ENCODE results near the gene TFEB.

The TFEB gene

GRCh38 chr6:41648070-41648585 is 87.3 kb downstream of the TFEB start:
- Histone ChIP-seq H3K9me3 (ENCODE audit: low read length) (no peaks in the 10 kb centered on the region), H3K9ac (ENCODE audit: low read length) (no peak overlapping the region)

DNA sequence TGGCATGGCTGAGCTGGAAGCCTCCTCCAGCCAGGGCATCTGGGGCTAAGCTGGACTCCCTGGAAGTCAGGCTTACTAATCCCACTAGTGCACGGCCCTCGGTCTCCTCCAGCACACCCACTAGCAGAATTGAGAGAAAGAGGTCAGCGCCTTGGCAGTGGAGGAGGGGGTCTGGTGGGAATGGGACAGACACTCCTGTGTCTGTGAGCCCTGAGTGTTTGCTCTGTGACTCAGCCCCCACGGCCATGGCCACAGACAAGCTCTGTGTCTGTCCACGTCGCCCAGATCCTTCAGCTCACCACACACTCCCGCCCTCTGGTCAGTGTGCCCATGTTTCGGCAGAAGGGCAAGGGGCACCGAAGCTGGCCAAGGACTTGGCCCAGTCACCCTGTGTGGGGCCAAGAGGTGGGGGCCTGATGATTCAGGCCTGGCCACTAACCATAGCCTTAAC is 88.3 kb downstream of the TFEB start:
- Histone ChIP-seq H3K9ac (ENCODE audit: low read length) (no peak overlapping the region), H3K4me3 (ENCODE audit: low read depth in 1 of 2, low read length in 2 of 2) (no peak overlapping the region), H3K4me1 (ENCODE audit: insufficient read depth, low read length) (no peaks in the 10 kb centered on the region), H3K27me3 (ENCODE audit: control insufficient read depth in 1 of 2, insufficient read depth in 2 of 2, low read length in 2 of 2) (no peaks in the 10 kb centered on the region), H3K9me3 (ENCODE audit: low read length) (no peaks in the 10 kb centered on the region), H3K36me3 (ENCODE audit: insufficient read depth, low read length) (no peaks in the 10 kb centered on the region), H3K27ac (ENCODE audit: low read depth, low read length) (no peak overlapping the region)

More at GRCh38 chr6:41648070-41648585, 87.3 kb downstream of the TFEB start:
- H3K4me3 ChIP-seq (ENCODE audit: low read depth in 1 of 2, low read length in 2 of 2): no peak overlapping the region
- H3K36me3 ChIP-seq (ENCODE audit: insufficient read depth, low read length): no peaks in the 10 kb centered on the region
- H3K4me1 ChIP-seq (ENCODE audit: insufficient read depth, low read length): no peaks in the 10 kb centered on the region
- no peak overlapping the region for H3K27ac ChIP-seq (ENCODE audit: low read depth, low read length)
- no peaks in the 10 kb centered on the region for H3K27me3 ChIP-seq (ENCODE audit: control insufficient read depth in 1 of 2, insufficient read depth in 2 of 2, low read length in 2 of 2)

DNA sequence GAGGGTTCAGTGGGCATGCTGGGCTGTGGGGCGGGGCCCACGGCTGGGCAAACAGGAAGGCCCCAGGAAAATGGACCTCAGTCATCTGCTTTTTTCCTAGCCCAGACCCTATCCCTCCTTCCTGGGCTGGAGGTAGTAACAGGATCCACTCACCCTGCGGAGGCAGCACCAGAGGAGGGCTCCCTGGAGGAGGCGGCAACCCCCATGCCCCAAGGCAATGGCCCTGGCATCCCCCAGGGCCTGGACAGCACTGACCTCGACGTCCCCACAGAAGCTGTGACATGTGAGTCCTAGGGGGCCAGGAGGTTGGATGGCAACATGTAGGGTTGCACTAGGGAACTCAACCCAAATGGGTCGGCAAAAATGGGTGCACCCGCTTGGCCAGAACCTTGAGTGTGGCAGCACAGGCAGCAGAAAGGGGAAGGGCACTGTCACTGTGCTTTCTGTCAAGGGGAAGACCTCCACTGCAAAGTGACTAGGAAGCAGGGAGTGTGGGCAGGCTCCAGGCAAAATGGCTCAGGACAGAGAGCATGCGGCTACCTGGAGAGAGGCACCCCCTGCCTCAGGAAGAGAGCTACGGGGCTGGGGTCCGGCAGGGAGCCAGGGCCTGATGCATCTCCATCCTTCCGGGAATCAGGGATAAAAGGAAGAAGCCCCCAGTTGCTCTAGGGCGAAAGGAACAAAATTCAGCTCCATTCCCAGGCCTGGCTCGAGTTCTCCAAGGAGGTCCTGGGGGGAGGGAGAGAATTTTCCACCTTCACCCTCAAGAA is 89.2 kb downstream of the TFEB start:
- no peaks in the 10 kb centered on the region for H3K27me3 ChIP-seq (ENCODE audit: control insufficient read depth in 1 of 2, insufficient read depth in 2 of 2, low read length in 2 of 2)
- H3K4me3 ChIP-seq (ENCODE audit: low read depth in 1 of 2, low read length in 2 of 2): no peak overlapping the region
- no peaks in the 10 kb centered on the region for H3K36me3 ChIP-seq (ENCODE audit: insufficient read depth, low read length)
- no peak overlapping the region for H3K27ac ChIP-seq (ENCODE audit: low read depth, low read length)
- H3K9ac ChIP-seq (ENCODE audit: low read length): no peak overlapping the region
- no peaks in the 10 kb centered on the region for H3K9me3 ChIP-seq (ENCODE audit: low read length)
- H3K4me1 ChIP-seq (ENCODE audit: insufficient read depth, low read length): no peaks in the 10 kb centered on the region

DNA sequence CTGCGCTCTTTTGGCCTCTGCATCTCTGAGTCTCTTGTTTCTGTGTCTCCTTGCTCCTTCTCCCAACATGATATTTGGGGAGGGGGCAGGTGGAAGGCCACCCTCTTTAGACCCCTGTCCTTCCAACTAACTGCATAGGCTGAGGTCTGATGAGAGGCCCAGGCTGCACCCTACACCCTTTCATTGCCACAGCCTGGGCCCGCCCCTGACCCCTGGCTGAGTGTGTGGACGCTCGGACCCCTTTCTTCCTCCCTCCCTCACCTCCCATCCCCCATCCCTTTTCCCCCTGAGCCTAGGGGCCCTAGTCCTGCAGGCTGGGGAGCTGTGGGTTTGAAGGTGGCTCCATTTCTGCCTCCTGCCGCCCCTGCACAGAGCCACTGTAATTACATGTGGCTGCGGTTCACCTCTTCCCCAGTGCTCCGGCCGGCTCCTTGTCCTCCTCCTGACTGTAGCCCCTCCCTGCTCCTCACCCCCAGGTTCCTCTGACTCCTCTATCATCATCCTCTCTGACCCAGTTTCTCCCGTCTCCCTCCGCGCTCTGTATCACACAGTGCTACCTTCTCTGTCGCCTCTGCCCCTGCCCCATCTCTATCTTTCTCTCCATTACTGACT is 90.3 kb downstream of the TFEB start:
- H3K9me3 ChIP-seq (ENCODE audit: low read length): no peaks in the 10 kb centered on the region
- no peaks in the 10 kb centered on the region for H3K36me3 ChIP-seq (ENCODE audit: insufficient read depth, low read length)
- H3K4me1 ChIP-seq (ENCODE audit: insufficient read depth, low read length): no peaks in the 10 kb centered on the region
- H3K27me3 ChIP-seq (ENCODE audit: control insufficient read depth in 1 of 2, insufficient read depth in 2 of 2, low read length in 2 of 2): peaks cover 0 to 7% of the 10 kb centered on the region in 2 donors
- H3K27ac ChIP-seq (ENCODE audit: low read depth, low read length): no peak overlapping the region
- H3K4me3 ChIP-seq (ENCODE audit: low read depth in 1 of 2, low read length in 2 of 2): no peak overlapping the region
- no peak overlapping the region for H3K9ac ChIP-seq (ENCODE audit: low read length)

GRCh38 chr6:41644297-41644879 is 91.0 kb downstream of the TFEB start:
- Histone ChIP-seq H3K9ac (ENCODE audit: low read length) (no peak overlapping the region), H3K36me3 (ENCODE audit: insufficient read depth, low read length) (no peaks in the 10 kb centered on the region), H3K27me3 (ENCODE audit: control insufficient read depth in 1 of 2, insufficient read depth in 2 of 2, low read length in 2 of 2) (peaks cover 0 to 10% of the 10 kb centered on the region in 2 donors), H3K4me3 (ENCODE audit: low read depth in 1 of 2, low read length in 2 of 2) (no peak overlapping the region), H3K9me3 (ENCODE audit: low read length) (no peaks in the 10 kb centered on the region), H3K27ac (ENCODE audit: low read depth, low read length) (no peak overlapping the region), H3K4me1 (ENCODE audit: insufficient read depth, low read length) (no peaks in the 10 kb centered on the region)

GRCh38 chr6:41643899-41644269 is 91.5 kb downstream of the TFEB start:
- no peak overlapping the region for H3K9ac ChIP-seq (ENCODE audit: low read length)
- no peak overlapping the region for H3K27ac ChIP-seq (ENCODE audit: low read depth, low read length)
- no peaks in the 10 kb centered on the region for H3K9me3 ChIP-seq (ENCODE audit: low read length)
- H3K4me1 ChIP-seq (ENCODE audit: insufficient read depth, low read length): no peaks in the 10 kb centered on the region
- no peaks in the 10 kb centered on the region for H3K36me3 ChIP-seq (ENCODE audit: insufficient read depth, low read length)
- H3K27me3 ChIP-seq (ENCODE audit: control insufficient read depth in 1 of 2, insufficient read depth in 2 of 2, low read length in 2 of 2): peaks cover 0 to 15% of the 10 kb centered on the region in 2 donors
- no peak overlapping the region for H3K4me3 ChIP-seq (ENCODE audit: low read depth in 1 of 2, low read length in 2 of 2)

DNA sequence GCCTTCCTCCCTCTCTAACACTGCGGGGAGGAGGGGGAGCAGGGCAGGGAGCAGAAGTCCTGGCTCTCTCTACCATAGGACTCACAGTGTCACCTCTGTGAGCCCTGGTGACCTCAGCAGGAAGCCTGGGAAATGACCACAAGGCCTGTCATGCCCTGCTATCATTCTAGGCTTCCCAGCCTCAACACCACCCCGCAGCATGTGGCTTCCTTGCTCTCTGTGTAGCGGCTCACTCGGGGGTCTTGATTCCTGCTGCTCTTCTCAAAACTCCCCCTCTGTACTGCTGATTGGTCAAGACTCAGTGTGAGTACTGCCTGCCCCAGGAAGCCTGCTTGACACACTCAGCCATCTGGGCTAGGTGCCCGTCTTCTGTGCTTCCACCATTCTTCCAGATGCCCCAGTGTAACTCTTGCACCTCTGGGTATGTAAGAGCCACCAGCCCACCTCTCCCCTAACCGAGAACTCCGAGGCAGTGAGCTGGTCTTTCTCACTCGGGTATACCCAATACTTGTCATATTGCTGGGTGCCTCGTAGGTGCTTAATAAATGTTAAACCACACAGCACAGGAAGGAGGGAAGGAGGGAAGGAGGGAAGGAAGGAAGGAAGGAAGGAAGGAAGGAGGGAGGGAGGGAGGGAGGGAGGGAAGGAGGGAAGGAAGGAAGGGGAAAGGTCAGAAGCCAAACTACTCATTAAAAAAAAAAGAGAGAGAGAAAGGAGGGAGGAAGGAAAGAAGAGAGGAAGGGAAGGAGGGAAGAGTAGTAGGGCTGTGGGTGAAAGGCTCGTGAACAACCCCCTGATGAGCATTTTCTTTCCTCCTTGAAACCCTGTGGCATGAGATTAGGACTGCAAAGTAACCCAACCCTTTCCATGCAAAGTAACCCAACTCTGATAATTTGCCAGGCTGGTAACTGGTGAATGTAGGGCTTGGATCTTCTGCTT is 92.2 kb downstream of the TFEB start:
- Histone ChIP-seq H3K4me3 (ENCODE audit: low read depth in 1 of 2, low read length in 2 of 2) (no peak overlapping the region), H3K4me1 (ENCODE audit: insufficient read depth, low read length) (no peaks in the 10 kb centered on the region), H3K27ac (ENCODE audit: low read depth, low read length) (no peak overlapping the region), H3K27me3 (ENCODE audit: control insufficient read depth in 1 of 2, insufficient read depth in 2 of 2, low read length in 2 of 2) (peaks cover 0 to 22% of the 10 kb centered on the region in 2 donors), H3K36me3 (ENCODE audit: insufficient read depth, low read length) (no peaks in the 10 kb centered on the region), H3K9me3 (ENCODE audit: low read length) (no peaks in the 10 kb centered on the region), H3K9ac (ENCODE audit: low read length) (no peak overlapping the region)

GRCh38 chr6:41642090-41642959 is 93.1 kb downstream of the TFEB start:
- H3K4me3 ChIP-seq (ENCODE audit: low read depth in 1 of 2, low read length in 2 of 2): no peak overlapping the region
- H3K36me3 ChIP-seq (ENCODE audit: insufficient read depth, low read length): no peaks in the 10 kb centered on the region
- H3K27me3 ChIP-seq (ENCODE audit: control insufficient read depth in 1 of 2, insufficient read depth in 2 of 2, low read length in 2 of 2): peaks cover 9 to 31% of the 10 kb centered on the region in 2 donors
- peaks cover 6% of the 10 kb centered on the region for H3K4me1 ChIP-seq (ENCODE audit: insufficient read depth, low read length)
- H3K9ac ChIP-seq (ENCODE audit: low read length): no peak overlapping the region
- no peaks in the 10 kb centered on the region for H3K9me3 ChIP-seq (ENCODE audit: low read length)
- no peak overlapping the region for H3K27ac ChIP-seq (ENCODE audit: low read depth, low read length)

DNA sequence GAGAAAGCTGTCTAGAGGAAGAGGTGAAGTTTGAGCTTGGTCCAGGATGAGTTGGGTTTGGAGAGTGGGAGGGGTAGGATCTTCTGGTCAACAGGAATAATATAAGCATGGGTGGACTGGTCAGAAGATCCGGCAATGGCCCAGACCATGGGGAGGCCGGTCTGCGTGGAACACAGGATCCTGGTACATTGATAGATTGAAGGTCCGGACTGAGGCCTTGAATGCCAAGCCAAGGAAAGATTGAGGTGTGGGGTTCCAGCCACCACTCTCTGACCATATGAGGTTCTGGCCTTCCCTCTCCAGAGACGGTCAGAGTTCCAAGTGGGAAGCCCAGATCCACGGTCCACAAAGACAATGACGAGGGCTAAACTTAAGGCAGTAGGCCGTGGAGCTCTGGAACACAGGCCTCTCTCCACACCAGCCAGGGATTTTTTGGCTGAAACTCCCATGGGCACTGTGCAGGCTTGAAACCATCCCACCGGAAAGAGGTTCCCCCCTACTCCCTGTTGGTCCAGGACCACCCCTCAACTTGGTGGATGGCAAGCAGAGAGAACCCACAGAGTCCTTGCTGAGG is 94.0 kb downstream of the TFEB start:
- no peak overlapping the region for H3K9ac ChIP-seq (ENCODE audit: low read length)
- H3K36me3 ChIP-seq (ENCODE audit: insufficient read depth, low read length): no peaks in the 10 kb centered on the region
- H3K27me3 ChIP-seq (ENCODE audit: control insufficient read depth in 1 of 2, insufficient read depth in 2 of 2, low read length in 2 of 2): peaks cover 18 to 40% of the 10 kb centered on the region in 2 donors
- H3K9me3 ChIP-seq (ENCODE audit: low read length): no peaks in the 10 kb centered on the region
- H3K4me1 ChIP-seq (ENCODE audit: insufficient read depth, low read length): peaks cover 7% of the 10 kb centered on the region
- no peak overlapping the region for H3K4me3 ChIP-seq (ENCODE audit: low read depth in 1 of 2, low read length in 2 of 2)
- H3K27ac ChIP-seq (ENCODE audit: low read depth, low read length): no peak overlapping the region

- no peaks in the 10 kb centered on the region for H3K9me3 ChIP-seq (ENCODE audit: low read length)
- no peak overlapping the region for H3K27ac ChIP-seq (ENCODE audit: low read depth, low read length)
- no peak overlapping the region for H3K9ac ChIP-seq (ENCODE audit: low read length)
- H3K27me3 ChIP-seq (ENCODE audit: control insufficient read depth in 1 of 2, insufficient read depth in 2 of 2, low read length in 2 of 2): peaks cover 22 to 47% of the 10 kb centered on the region in 2 donors
- no peak overlapping the region for H3K4me3 ChIP-seq (ENCODE audit: low read depth in 1 of 2, low read length in 2 of 2)
- H3K36me3 ChIP-seq (ENCODE audit: insufficient read depth, low read length): no peaks in the 10 kb centered on the region
- H3K4me1 ChIP-seq (ENCODE audit: insufficient read depth, low read length): peaks cover 7% of the 10 kb centered on the region
Measured at GRCh38 chr6:41640426-41640825, 95.0 kb downstream of the TFEB start.

Measured in muscle layer of colon (tissue), 2 donors.